ENCODE measurements around the gene EDDM3A. TPM values are rescaled to one million over a fixed set of nuclear protein-coding genes. Genes with fewer than 3 reads are reported as not detected.

EDDM3A gene
- total and polyA plus RNA-seq, 2 of the 4 experiments (the other 2 are of a cell fraction), result not detected

DNA sequence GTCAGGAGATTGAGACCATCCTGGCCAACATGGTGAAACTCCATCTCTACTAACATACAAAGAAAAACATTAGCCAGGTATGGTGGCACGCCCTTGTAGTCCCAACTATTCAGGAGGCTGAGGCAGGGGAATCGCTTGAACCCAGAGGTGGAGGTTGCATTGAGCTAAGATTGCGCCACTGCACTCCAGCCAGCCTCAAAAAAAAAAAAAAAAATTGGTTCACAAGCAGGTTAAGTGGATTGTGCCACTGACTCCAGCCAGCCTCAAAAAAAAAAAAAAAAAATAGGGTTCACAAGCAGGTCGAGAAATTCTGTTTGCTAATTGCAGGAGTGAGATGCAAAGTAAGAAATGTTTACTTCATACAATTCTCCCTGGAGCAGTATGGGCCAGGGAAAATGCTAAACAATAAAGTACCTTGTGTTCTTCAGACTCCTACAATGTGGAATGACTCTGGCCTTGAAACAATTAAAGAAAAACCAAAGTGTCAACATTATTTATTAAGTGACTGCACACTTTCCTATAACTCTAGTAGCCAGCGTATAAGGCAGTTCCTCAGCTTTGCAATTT lies 28.7 kb downstream of the EDDM3A start:
- no peak overlapping the region for H3K9ac ChIP-seq (ENCODE audit: low read depth, low read length)
- H3K4me3 ChIP-seq (ENCODE audit: insufficient read depth, low read depth, low read length), result no peak overlapping the region
- POLR2A ChIA-PET (ENCODE audit: unreplicated experiment), result no interaction called here
- TF ChIP-seq SMC3 (IDR thresholded peaks at IDR 0.05; ENCODE audit: low read depth, low read length) (no peak), BHLHE40 (IDR thresholded peaks at IDR 0.05; ENCODE audit: low read depth, low read length) (no peak), CEBPB (IDR thresholded peaks at IDR 0.05; ENCODE audit: low read depth, low read length) (no peak)
- TF ChIP-seq, protein P1, sequence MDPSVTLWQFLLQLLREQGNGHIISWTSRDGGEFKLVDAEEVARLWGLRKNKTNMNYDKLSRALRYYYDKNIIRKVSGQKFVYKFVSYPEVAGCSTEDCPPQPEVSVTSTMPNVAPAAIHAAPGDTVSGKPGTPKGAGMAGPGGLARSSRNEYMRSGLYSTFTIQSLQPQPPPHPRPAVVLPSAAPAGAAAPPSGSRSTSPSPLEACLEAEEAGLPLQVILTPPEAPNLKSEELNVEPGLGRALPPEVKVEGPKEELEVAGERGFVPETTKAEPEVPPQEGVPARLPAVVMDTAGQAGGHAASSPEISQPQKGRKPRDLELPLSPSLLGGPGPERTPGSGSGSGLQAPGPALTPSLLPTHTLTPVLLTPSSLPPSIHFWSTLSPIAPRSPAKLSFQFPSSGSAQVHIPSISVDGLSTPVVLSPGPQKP (IDR thresholded peaks at IDR 0.05; ENCODE audit: borderline replicate concordance, low read depth, low read length), result no peak
- no peak overlapping the region for H3K14ac ChIP-seq (replicated peaks; ENCODE audit: low read depth, low read length)
- H3K4ac ChIP-seq (ENCODE audit: low read depth, low read length), result no peak overlapping the region
- H2BK120ac ChIP-seq (ENCODE audit: low read depth, low read length), result no peak overlapping the region
- H3K79me1 ChIP-seq (ENCODE audit: low read depth in 1 of 2, low read length in 2 of 2), result no peaks in the 10 kb centered on the region
- H2AFZ ChIP-seq (replicated peaks; ENCODE audit: low read length, poor library complexity), result no peak overlapping the region
- DNase-seq (no peak), ATAC-seq (ENCODE audit: low read depth) (no peak)
- no peak overlapping the region for H3K23ac ChIP-seq (ENCODE audit: low read depth, low read length)
- H3K4me2 ChIP-seq (ENCODE audit: low read depth, low read length), result no peak overlapping the region
- no peak overlapping the region for H2BK15ac ChIP-seq (ENCODE audit: low read depth, low read length)
- H3K18ac ChIP-seq (ENCODE audit: low read depth, low read length), result no peak overlapping the region
- H4K91ac ChIP-seq (ENCODE audit: insufficient read depth, low read depth, low read length), result no peak overlapping the region
- no peak overlapping the region for H2AK9ac ChIP-seq (replicated peaks; ENCODE audit: low read depth, low read length, poor library complexity)
- CTCF ChIA-PET, result no interaction called here
- no peak overlapping the region for H2BK20ac ChIP-seq (ENCODE audit: low read depth, low read length)
- intact Hi-C loops (cut with micrococcal nuclease) (no loop called here), in situ Hi-C loops (cut with MboI; ENCODE audit: low sequenced_read_pairs) (no loop called here), dilution Hi-C loops (cut with HindIII; ENCODE audit: low sequenced_read_pairs, unreplicated experiment) (no loop called here)
- 83% methylated on average over 1 of the region's 5 CpGs; no CpG with 5 or more reads in 1 of the 2 experiments for WGBS, 2 experiments (ENCODE audit: extremely low coverage in 2 of 2, insufficient read length in 1 of 2)
- H4K5ac ChIP-seq (ENCODE audit: low read depth, low read length), result no peak overlapping the region
- no peak overlapping the region for H2BK5ac ChIP-seq (ENCODE audit: low read depth, low read length, poor library complexity, severe bottlenecking)
- no peaks in the 10 kb centered on the region for H4K20me1 ChIP-seq (ENCODE audit: insufficient read depth, low read length)
- no peak overlapping the region for H4K8ac ChIP-seq (ENCODE audit: low read depth in 2 of 2, low read length in 2 of 2)
- H3K27me3 ChIP-seq (ENCODE audit: control insufficient read depth, insufficient read depth, low read length), result no peaks in the 10 kb centered on the region
- no peaks in the 10 kb centered on the region for H3K36me3 ChIP-seq (ENCODE audit: control insufficient read depth, insufficient read depth, low read length)
- H3K9me3 ChIP-seq (ENCODE audit: control insufficient read depth, insufficient read depth, low read length), result no peaks in the 10 kb centered on the region
- H3K9me1 ChIP-seq (ENCODE audit: insufficient read depth, low read length), result no peaks in the 10 kb centered on the region
- H3K4me1 ChIP-seq (ENCODE audit: control insufficient read depth, insufficient read depth, low read length), result no peaks in the 10 kb centered on the region
- no TSS peak for BruUV-seq (replicated peaks)
- no peak overlapping the region for H3K56ac ChIP-seq (ENCODE audit: extremely low read depth, insufficient read depth, low read length)
- H2AK5ac ChIP-seq (ENCODE audit: low read depth, low read length), result no peak overlapping the region
- no peak overlapping the region for H3K27ac ChIP-seq (ENCODE audit: insufficient read depth, low read length)

Data from IMR-90 (cell line).